HepG2 (cell line): Measurements from ENCODE around the gene NTN3. TPM values are rescaled to one million over a fixed set of nuclear protein-coding genes. Genes with fewer than 3 reads are reported as not detected.

Experiments
- ATF1 ChIP-seq: IDR thresholded peaks from 2 replicates; pipeline ENCODE4 v1.6.1; 2016; ENCODE audit warnings: mild to moderate bottlenecking, control low read depth
- CREM ChIP-seq, 2 experiments: sonication (generic) in 1 of 2; formaldehyde crosslinking in 1 of 2; IDR thresholded peaks; 2 replicates each; pipeline versions ENCODE4 v1.4.0 to v1.6.1; 2016 to 2020; ENCODE audit warnings: antibody characterized with exemption in 1 of 2, mild to moderate bottlenecking in 1 of 2, missing genetic modification reagents in 1 of 2
- ESRRA ChIP-seq: sonication (generic); formaldehyde crosslinking; IDR thresholded peaks from 2 replicates; pipeline ENCODE4 v1.5.1; 2020; ENCODE audit warnings: mild to moderate bottlenecking, low read depth, missing genetic modification reagents
- FOSL1 ChIP-seq: sonication (generic); formaldehyde crosslinking; IDR thresholded peaks from 2 replicates; pipeline ENCODE4 v1.9.0; 2021; ENCODE audit warnings: missing genetic modification reagents, borderline replicate concordance
- GTF2F1 ChIP-seq: fragments of 150-350 bp; IDR thresholded peaks from 2 replicates; pipeline ENCODE4 v1.6.1; 2014; ENCODE audit warnings: low read length
- HMGA1 ChIP-seq: sonication (generic); formaldehyde crosslinking; conservative IDR thresholded peaks from 2 replicates; pipeline ENCODE4 v1.4.0; 2020; ENCODE audit warnings: missing genetic modification reagents
- KAT2B ChIP-seq: fragments of 150-350 bp; IDR thresholded peaks from 2 replicates; pipeline ENCODE4 v1.6.1; 2014; ENCODE audit warnings: low read depth, low read length, borderline replicate concordance
- TOE1 ChIP-seq: sonication (generic); formaldehyde crosslinking; IDR thresholded peaks from 2 replicates; pipeline ENCODE4 v1.4.0; 2020; ENCODE audit warnings: mild to moderate bottlenecking, missing genetic modification reagents
- WIZ ChIP-seq: sonication (generic); formaldehyde crosslinking; IDR thresholded peaks from 2 replicates; pipeline ENCODE4 v1.5.1; 2020; ENCODE audit warnings: mild to moderate bottlenecking, missing genetic modification reagents
- ZNF350 ChIP-seq: sonication (generic); formaldehyde crosslinking; IDR thresholded peaks from 2 replicates; pipeline ENCODE4 v1.4.0; 2020; ENCODE audit warnings: mild to moderate bottlenecking, low read depth, missing genetic modification reagents, borderline replicate concordance
- ZNF382 ChIP-seq: sonication (generic); formaldehyde crosslinking; IDR thresholded peaks from 2 replicates; pipeline ENCODE4 v1.5.0; 2020; ENCODE audit warnings: missing genetic modification reagents, mild to moderate bottlenecking, borderline replicate concordance
- ZNF549 ChIP-seq: sonication (generic); formaldehyde crosslinking; IDR thresholded peaks from 2 replicates; pipeline ENCODE4 v1.5.0; 2020; ENCODE audit warnings: missing genetic modification reagents
- ZNF552 ChIP-seq: sonication (generic); formaldehyde crosslinking; IDR thresholded peaks from 2 replicates; pipeline ENCODE4 v1.9.0; 2022; ENCODE audit warnings: missing genetic modification reagents, mild to moderate bottlenecking, borderline replicate concordance
- ZNF557 ChIP-seq: sonication (generic); formaldehyde crosslinking; IDR thresholded peaks from 2 replicates; pipeline ENCODE4 v1.4.0; 2020; ENCODE audit warnings: missing genetic modification reagents
- ZNF713 ChIP-seq: sonication (generic); formaldehyde crosslinking; IDR thresholded peaks from 2 replicates; pipeline ENCODE4 v1.4.0; 2020; ENCODE audit warnings: mild to moderate bottlenecking, missing genetic modification reagents
- ZSCAN12 ChIP-seq: sonication (generic); formaldehyde crosslinking; IDR thresholded peaks from 2 replicates; pipeline ENCODE4 v1.9.0; 2021; ENCODE audit warnings: mild to moderate bottlenecking, missing genetic modification reagents
- polyA plus RNA-seq, 8 experiments: library from polyadenylated mRNA; depleted of rRNA in 3 of 8; stranded (reverse) in 7 of 8; unstranded in 1 of 8; fragments of >200 nt; fragmentation: Illumina TruSeq in 4 of 8; extraction: Trizol in 4 of 8; gene quantifications; 2 replicates each; pipeline versions ENCODE4 v1.2.1 to v1.2.3, GENCODE V29; 2011 to 2016; ENCODE audit warnings: low read depth in 4 of 8, missing spikeins in 1 of 8, mixed read lengths in 1 of 8; ENCODE audit not compliant: insufficient read depth in 1 of 8
- total RNA-seq, 5 experiments: library from RNA; depleted of rRNA; stranded (reverse); fragments of >200 nt; fragmentation: Illumina TruSeq; extraction: Trizol; gene quantifications; 2 replicates each; pipeline ENCODE4 v1.2.3, GENCODE V29; 2016; ENCODE audit warnings: low read depth in 1 of 5
- TF ChIP-seq, protein P1 (sequence below): IDR thresholded peaks from 2 replicates; pipeline ENCODE4 v1.6.1; 2016; ENCODE audit warnings: control low read depth
- TF ChIP-seq, protein P2 (sequence below): IDR thresholded peaks from 2 replicates; pipeline ENCODE4 v1.6.1; 2016; ENCODE audit warnings: mild to moderate bottlenecking
- TF ChIP-seq, protein P3 (sequence below): sonication (generic); formaldehyde crosslinking; IDR thresholded peaks from 2 replicates; pipeline ENCODE4 v1.5.1; 2020; ENCODE audit warnings: mild to moderate bottlenecking, moderate library complexity, missing genetic modification reagents
- TF ChIP-seq, protein P4 (sequence below): sonication (generic); formaldehyde crosslinking; conservative IDR thresholded peaks from 2 replicates; pipeline ENCODE4 v1.8.0; 2022; ENCODE audit warnings: mild to moderate bottlenecking, moderate library complexity, missing genetic modification reagents
- TF ChIP-seq, protein P5 (sequence below): sonication (generic); formaldehyde crosslinking; conservative IDR thresholded peaks from 2 replicates; pipeline ENCODE4 v1.8.1; 2023; ENCODE audit warnings: missing genetic modification reagents

NTN3 gene
- total and polyA plus RNA-seq, 2 of the 13 experiments (the other 11 are each of a cell fraction or from before 2014, with no cell fraction given) = 0.09 to 0.20 TPM

DNA sequence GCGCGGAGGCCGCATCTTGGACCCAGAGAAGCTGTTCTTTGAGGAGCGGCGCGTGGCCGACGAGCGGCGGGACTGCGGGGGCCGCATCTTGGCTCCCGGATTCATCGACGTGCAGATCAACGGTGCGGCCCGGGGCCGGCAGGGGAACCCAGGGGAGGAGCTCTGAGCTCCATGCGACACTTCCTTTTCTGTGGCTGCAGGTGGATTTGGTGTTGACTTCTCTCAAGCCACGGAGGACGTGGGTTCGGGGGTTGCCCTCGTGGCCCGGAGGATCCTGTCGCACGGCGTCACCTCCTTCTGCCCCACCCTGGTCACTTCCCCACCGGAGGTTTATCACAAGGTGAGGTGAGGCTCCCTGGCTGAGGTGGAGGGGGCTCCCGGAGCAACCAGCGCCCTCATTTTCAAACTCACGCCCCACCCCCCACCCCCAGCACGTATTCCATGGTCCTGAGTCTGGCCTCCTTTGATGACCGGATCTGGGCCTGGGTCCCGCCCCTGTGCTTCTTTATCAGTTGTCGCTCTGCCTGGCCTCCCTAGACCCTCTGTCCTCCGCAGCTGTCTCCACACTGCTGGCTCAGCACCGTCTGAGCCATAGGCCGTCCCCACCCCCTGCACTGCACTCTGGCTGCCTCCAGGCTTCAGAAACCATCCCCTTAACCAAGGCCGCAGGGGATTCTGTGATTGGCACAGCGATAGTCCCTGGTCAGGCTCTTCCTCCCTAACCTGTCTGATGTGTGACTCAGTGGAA is 49.9 kb downstream of the NTN3 start (continued):
- TF ChIP-seq ZNF350 (CRISPR knock-in tag) = 0 out of 2 replicates have a peak, but pooled peaks have one; percentile 47
- no peak for TF ChIP-seq ZNF549
- no peak for TF ChIP-seq ZNF557
- TF ChIP-seq GTF2F1 = no peak
- no peak for TF ChIP-seq ATF1 (CRISPR knock-in tag)
- no peak for TF ChIP-seq WIZ
- TF ChIP-seq, protein P1, sequence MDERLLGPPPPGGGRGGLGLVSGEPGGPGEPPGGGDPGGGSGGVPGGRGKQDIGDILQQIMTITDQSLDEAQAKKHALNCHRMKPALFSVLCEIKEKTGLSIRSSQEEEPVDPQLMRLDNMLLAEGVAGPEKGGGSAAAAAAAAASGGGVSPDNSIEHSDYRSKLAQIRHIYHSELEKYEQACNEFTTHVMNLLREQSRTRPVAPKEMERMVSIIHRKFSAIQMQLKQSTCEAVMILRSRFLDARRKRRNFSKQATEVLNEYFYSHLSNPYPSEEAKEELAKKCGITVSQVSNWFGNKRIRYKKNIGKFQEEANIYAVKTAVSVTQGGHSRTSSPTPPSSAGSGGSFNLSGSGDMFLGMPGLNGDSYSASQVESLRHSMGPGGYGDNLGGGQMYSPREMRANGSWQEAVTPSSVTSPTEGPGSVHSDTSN (CRISPR knock-in tag) = no peak
- no peak for TF ChIP-seq HMGA1 (CRISPR knock-in tag)
- TF ChIP-seq, protein P2, sequence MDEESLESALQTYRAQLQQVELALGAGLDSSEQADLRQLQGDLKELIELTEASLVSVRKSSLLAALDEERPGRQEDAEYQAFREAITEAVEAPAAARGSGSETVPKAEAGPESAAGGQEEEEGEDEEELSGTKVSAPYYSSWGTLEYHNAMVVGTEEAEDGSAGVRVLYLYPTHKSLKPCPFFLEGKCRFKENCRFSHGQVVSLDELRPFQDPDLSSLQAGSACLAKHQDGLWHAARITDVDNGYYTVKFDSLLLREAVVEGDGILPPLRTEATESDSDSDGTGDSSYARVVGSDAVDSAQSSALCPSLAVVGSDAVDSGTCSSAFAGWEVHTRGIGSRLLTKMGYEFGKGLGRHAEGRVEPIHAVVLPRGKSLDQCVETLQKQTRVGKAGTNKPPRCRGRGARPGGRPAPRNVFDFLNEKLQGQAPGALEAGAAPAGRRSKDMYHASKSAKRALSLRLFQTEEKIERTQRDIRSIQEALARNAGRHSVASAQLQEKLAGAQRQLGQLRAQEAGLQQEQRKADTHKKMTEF (CRISPR knock-in tag) = no peak
- no peak for TF ChIP-seq KAT2B
- TF ChIP-seq ZNF713 = no peak
- TF ChIP-seq, protein P3, sequence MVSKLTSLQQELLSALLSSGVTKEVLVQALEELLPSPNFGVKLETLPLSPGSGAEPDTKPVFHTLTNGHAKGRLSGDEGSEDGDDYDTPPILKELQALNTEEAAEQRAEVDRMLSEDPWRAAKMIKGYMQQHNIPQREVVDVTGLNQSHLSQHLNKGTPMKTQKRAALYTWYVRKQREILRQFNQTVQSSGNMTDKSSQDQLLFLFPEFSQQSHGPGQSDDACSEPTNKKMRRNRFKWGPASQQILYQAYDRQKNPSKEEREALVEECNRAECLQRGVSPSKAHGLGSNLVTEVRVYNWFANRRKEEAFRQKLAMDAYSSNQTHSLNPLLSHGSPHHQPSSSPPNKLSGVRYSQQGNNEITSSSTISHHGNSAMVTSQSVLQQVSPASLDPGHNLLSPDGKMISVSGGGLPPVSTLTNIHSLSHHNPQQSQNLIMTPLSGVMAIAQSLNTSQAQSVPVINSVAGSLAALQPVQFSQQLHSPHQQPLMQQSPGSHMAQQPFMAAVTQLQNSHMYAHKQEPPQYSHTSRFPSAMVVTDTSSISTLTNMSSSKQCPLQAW (CRISPR knock-in tag) = no peak
- TF ChIP-seq CREM (IDR thresholded peaks at IDR 0.05) = no peak
- no peak for TF ChIP-seq CREM (CRISPR knock-in tag; IDR thresholded peaks at IDR 0.05)
- TF ChIP-seq, protein P4, sequence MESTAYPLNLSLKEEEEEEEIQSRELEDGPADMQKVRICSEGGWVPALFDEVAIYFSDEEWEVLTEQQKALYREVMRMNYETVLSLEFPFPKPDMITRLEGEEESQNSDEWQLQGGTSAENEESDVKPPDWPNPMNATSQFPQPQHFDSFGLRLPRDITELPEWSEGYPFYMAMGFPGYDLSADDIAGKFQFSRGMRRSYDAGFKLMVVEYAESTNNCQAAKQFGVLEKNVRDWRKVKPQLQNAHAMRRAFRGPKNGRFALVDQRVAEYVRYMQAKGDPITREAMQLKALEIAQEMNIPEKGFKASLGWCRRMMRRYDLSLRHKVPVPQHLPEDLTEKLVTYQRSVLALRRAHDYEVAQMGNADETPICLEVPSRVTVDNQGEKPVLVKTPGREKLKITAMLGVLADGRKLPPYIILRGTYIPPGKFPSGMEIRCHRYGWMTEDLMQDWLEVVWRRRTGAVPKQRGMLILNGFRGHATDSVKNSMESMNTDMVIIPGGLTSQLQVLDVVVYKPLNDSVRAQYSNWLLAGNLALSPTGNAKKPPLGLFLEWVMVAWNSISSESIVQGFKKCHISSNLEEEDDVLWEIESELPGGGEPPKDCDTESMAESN (CRISPR knock-in tag) = no peak
- no peak for TF ChIP-seq TOE1 (CRISPR knock-in tag)
- no peak for TF ChIP-seq ZSCAN12 (CRISPR knock-in tag)
- TF ChIP-seq FOSL1 (CRISPR knock-in tag) = no peak
- no peak for TF ChIP-seq ZNF382
- TF ChIP-seq ZNF552 = no peak
- TF ChIP-seq, protein P5, sequence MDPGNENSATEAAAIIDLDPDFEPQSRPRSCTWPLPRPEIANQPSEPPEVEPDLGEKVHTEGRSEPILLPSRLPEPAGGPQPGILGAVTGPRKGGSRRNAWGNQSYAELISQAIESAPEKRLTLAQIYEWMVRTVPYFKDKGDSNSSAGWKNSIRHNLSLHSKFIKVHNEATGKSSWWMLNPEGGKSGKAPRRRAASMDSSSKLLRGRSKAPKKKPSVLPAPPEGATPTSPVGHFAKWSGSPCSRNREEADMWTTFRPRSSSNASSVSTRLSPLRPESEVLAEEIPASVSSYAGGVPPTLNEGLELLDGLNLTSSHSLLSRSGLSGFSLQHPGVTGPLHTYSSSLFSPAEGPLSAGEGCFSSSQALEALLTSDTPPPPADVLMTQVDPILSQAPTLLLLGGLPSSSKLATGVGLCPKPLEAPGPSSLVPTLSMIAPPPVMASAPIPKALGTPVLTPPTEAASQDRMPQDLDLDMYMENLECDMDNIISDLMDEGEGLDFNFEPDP (CRISPR knock-in tag) = no peak
- no peak for TF ChIP-seq ESRRA
